ENCODE measurements around the gene PCOLCE2.
A peak's percentile ranks its signal among the peaks of the same experiment; 100 is the strongest.

Gene PCOLCE2

DNA sequence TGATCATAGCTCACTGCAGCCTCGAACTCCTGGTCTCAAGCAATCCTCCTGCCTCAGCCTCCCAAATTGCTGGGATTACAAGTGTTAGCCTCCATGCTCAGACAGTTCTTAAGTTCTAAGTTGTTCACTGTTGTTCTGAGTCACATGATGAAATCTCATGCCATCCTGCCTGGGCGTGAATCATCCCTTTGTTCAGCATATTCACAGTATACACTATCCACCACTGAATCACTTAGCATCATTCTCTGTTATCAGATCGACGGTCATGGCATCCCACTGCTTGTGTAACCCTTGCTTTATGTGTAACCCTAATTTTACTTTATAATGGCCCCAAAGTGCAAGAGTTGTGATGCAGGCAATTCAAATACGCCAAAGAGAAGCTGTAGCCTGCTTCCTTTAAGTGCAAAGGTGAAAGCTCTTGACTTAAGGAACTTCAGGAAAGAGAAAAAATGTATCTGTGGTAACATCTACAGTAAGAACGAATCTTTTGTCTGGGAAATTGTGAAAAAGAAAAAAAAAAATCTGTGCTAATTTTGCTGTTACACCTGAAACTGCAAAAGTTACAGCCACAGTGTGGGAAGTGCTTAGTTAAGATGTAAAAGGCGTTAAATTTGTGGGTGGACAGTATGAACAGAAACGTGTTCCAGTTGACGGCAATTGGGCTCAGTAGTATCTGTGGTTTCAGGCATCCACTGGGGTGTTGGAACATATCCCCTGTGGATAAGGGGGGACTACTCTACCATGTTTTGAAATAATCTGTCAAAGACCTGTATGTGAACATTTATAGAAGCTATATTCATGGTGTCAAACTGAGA is 80.6 kb downstream of the PCOLCE2 start:
- DNase-seq, result peak; percentile 7 to 35 (median 25)

GRCh38 chr3:142802891-142803290 is 86.0 kb downstream of the PCOLCE2 start:
- DNase-seq, result no peak

DNA sequence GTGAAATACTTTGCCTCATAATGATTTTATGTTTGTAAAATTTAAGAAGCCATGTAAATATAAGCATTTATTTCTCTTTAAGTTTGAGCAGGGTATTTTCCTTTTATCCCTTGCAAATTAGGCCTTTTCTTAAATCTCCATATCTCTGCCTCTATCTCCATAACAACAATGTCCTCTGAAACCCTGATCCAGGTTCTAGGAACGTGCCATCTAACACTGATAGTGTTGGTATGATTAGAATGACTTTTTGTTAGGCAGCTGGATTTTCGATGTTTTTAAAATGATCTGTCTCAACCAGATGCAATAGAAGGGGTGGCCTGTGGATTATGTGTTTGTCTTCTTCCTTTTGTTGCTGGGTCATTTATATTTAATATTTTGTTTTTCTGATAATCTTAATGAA is 87.1 kb downstream of the PCOLCE2 start:
- no peak for DNase-seq

- DNase-seq, result no peak
Observed at GRCh38 chr3:142796823-142797222, 92.1 kb downstream of the PCOLCE2 start.

- DNase-seq, result no peak
Observed at GRCh38 chr3:142795332-142795731, 93.6 kb downstream of the PCOLCE2 start.

DNA sequence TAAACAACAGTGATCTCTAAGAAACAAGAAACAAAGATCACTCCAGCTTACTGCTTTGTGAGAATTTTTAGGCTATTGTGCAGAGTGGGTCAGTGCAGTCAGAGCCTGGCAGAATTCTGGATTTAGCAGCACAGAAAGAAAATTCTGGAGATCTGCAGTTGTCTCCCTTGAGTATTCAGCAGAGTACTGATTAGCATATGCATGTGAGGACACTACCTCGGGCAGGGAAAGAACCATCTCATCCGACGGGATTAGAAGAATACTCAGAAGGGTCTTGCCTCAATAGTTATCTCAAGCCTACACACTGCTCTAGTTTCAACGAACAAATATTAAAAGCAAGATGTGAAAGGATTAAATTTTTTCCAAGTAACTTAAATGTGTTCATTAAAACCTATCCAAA is 94.4 kb downstream of the PCOLCE2 start:
- DNase-seq, result no peak

- DNase-seq, result no peak
Observed at GRCh38 chr3:142787719-142788118, 101.2 kb downstream of the PCOLCE2 start.

DNA sequence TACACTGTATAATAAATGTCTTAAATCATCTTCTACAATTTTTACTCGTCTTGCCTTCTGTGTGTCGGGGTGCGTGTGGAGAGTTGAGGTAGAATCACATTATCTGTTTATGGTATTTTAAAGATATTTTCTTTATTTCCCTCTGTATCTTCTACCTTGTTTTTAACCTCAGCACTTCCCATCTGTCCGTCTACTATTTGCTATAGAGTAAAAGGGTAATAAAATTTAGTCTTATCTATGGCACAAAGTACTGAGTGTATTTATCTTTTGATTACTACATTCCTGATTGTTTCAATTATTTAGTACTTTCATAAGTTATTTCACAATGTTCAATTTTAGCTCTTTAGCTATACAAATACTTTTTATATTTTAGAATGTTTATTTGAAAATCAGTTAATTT is 102.9 kb downstream of the PCOLCE2 start:
- no peak for DNase-seq

GRCh38 chr3:142784228-142784627 is 104.7 kb downstream of the PCOLCE2 start:
- DNase-seq, result no peak

GRCh38 chr3:142782616-142783015 is 106.3 kb downstream of the PCOLCE2 start:
- no peak for DNase-seq

GRCh38 chr3:142779591-142779990 is 109.3 kb downstream of the PCOLCE2 start:
- peak in 1 of 3 donors; percentile 28 for DNase-seq

GRCh38 chr3:142778541-142778940 is 110.3 kb downstream of the PCOLCE2 start:
- DNase-seq, result no peak

DNA sequence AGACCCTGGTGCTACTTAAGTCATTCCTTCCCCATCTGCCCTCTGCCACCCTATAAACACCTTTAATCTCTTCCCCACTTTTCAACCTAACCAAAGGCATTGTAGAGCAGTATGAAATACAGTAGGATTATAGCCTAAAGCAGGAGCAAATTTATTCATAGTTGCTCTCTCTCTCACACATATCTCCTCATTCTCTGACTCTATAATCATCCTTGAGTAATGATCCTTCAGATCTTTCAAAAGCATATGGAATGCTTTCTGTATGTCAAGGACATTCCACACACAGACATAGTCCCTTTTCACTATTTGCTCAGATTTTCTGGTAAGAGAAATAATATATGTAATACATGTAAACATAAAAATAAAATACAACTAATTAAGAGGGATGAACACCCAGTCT is 111.0 kb downstream of the PCOLCE2 start:
- DNase-seq, result no peak

GRCh38 chr3:142768338-142768737 is 120.5 kb downstream of the PCOLCE2 start:
- DNase-seq, result no peak

Measured in suppressor macrophage treated with lipopolysaccharide for 1 hour (primary cell).